H9 (cell line): Measurements from ENCODE around the gene UCK1. TPM values are rescaled to one million over a fixed set of nuclear protein-coding genes. Genes with fewer than 3 reads are reported as not detected.

Source experiments
- DNase-seq: peaks from one replicate; pipeline ENCODE4 v3.0.0-alpha.2; 2017
- H2AFZ ChIP-seq: one replicate; pipeline ENCODE4 v1.6.1; 2013; ENCODE audit warnings: mild to moderate bottlenecking, low read length, control low read depth, moderate library complexity
- H2AK5ac ChIP-seq: 2 replicates; pipeline ENCODE4 v1.6.1; 2013; ENCODE audit warnings: low read length, control low read depth, mixed read lengths; ENCODE audit not compliant: insufficient read length
- H2BK120ac ChIP-seq: one replicate; pipeline ENCODE4 v1.6.1; 2013; ENCODE audit warnings: low read depth, mild to moderate bottlenecking, low read length, control low read depth, inconsistent platforms; ENCODE audit not compliant: poor library complexity, severe bottlenecking
- H2BK12ac ChIP-seq: 2 replicates; pipeline ENCODE4 v1.6.1; 2013; ENCODE audit warnings: low read length, control low read depth, mixed read lengths, low read depth; ENCODE audit not compliant: insufficient read length
- H2BK15ac ChIP-seq: 2 replicates; pipeline ENCODE4 v1.6.1; 2013; ENCODE audit warnings: low read depth, low read length, control low read depth
- H2BK20ac ChIP-seq: one replicate; pipeline ENCODE4 v1.6.1; 2013; ENCODE audit warnings: low read depth, mild to moderate bottlenecking, low read length, control low read depth, inconsistent platforms; ENCODE audit not compliant: poor library complexity, severe bottlenecking
- H2BK5ac ChIP-seq: 2 replicates; pipeline ENCODE4 v1.6.1; 2013; ENCODE audit warnings: low read length, control low read depth, mixed read lengths; ENCODE audit not compliant: insufficient read length
- H3K14ac ChIP-seq: 2 replicates; pipeline ENCODE4 v1.6.1; 2013; ENCODE audit warnings: low read length, control low read depth; ENCODE audit not compliant: insufficient read depth
- H3K18ac ChIP-seq: 2 replicates; pipeline ENCODE4 v1.6.1; 2013; ENCODE audit warnings: low read depth, mild to moderate bottlenecking, mixed read lengths, low read length, control low read depth; ENCODE audit not compliant: insufficient read length
- H3K23ac ChIP-seq: 2 replicates; pipeline ENCODE4 v1.6.1; 2013; ENCODE audit warnings: low read length, control low read depth, mixed read lengths, low read depth; ENCODE audit not compliant: insufficient read length
- H3K23me2 ChIP-seq: 2 replicates; pipeline ENCODE4 v1.6.1; 2013; ENCODE audit warnings: low read depth, mild to moderate bottlenecking, mixed read lengths, low read length, control low read depth; ENCODE audit not compliant: insufficient read length, poor library complexity, severe bottlenecking
- H3K27ac ChIP-seq: 2 replicates; pipeline ENCODE4 v1.5.1; 2013; ENCODE audit warnings: low read length, control low read depth, mixed read lengths, low read depth; ENCODE audit not compliant: insufficient read length
- H3K27me3 ChIP-seq: 2 replicates; pipeline ENCODE4 v1.6.1; 2013; ENCODE audit warnings: low read length, control low read depth, inconsistent platforms; ENCODE audit not compliant: insufficient read depth
- H3K4ac ChIP-seq: 2 replicates; pipeline ENCODE4 v1.6.1; 2013; ENCODE audit warnings: low read depth, mild to moderate bottlenecking, control low read depth, inconsistent platforms, low read length, moderate library complexity
- H3K4me1 ChIP-seq: 2 replicates; pipeline ENCODE4 v1.6.1; 2013; ENCODE audit warnings: low read length, control low read depth, inconsistent platforms; ENCODE audit not compliant: insufficient read depth
- H3K4me2 ChIP-seq: 2 replicates; pipeline ENCODE4 v1.6.1; 2013; ENCODE audit warnings: low read length, control low read depth, mixed read lengths; ENCODE audit not compliant: insufficient read length, insufficient read depth
- H3K56ac ChIP-seq: 2 replicates; pipeline ENCODE4 v1.6.1; 2013; ENCODE audit warnings: low read depth, mild to moderate bottlenecking, mixed read lengths, low read length, control low read depth; ENCODE audit not compliant: insufficient read length
- H3K79me1 ChIP-seq: 2 replicates; pipeline ENCODE4 v1.6.1; 2013; ENCODE audit warnings: low read depth, mild to moderate bottlenecking, moderate library complexity, low read length, control low read depth, inconsistent platforms; ENCODE audit not compliant: insufficient read depth, poor library complexity, severe bottlenecking
- H3K79me2 ChIP-seq: 2 replicates; pipeline ENCODE4 v1.6.1; 2013; ENCODE audit warnings: low read length, control low read depth, inconsistent platforms; ENCODE audit not compliant: insufficient read depth
- H3K9ac ChIP-seq: 2 replicates; pipeline ENCODE4 v1.6.1; 2013; ENCODE audit warnings: low read length, control low read depth, mixed read lengths; ENCODE audit not compliant: insufficient read length; ENCODE audit errors: extremely low read depth
- H3K9me3 ChIP-seq: one replicate; pipeline ENCODE4 v1.6.1; 2013; ENCODE audit warnings: low read depth, low read length, inconsistent platforms; ENCODE audit not compliant: control insufficient read depth
- H3T11ph ChIP-seq: one replicate; pipeline ENCODE4 v1.6.1; 2013; ENCODE audit warnings: mild to moderate bottlenecking, low read length, control low read depth, inconsistent platforms
- H4K20me1 ChIP-seq: one replicate; pipeline ENCODE4 v1.6.1; 2013; ENCODE audit not compliant: control insufficient read depth, insufficient read length, insufficient read depth
- H4K5ac ChIP-seq: 2 replicates; pipeline ENCODE4 v1.6.1; 2013; ENCODE audit warnings: low read depth, mild to moderate bottlenecking, mixed read lengths, low read length, control low read depth; ENCODE audit not compliant: insufficient read length
- H4K8ac ChIP-seq: replicated peaks from 2 replicates; pipeline ENCODE4 v1.6.1; 2013; ENCODE audit warnings: low read length, control low read depth, mixed read lengths, low read depth; ENCODE audit not compliant: insufficient read length
- H4K91ac ChIP-seq: 2 replicates; pipeline ENCODE4 v1.6.1; 2013; ENCODE audit warnings: low read depth, mild to moderate bottlenecking, moderate library complexity, mixed read lengths, low read length, control low read depth; ENCODE audit not compliant: insufficient read length
- H3K27ac Mint-ChIP-seq, 3 experiments: 2 replicates in 2 of 3; 3 replicates in 1 of 3; pipeline ENCODE4 v1.8.0; 2020 to 2021; ENCODE audit warnings: mixed read lengths in 3 of 3, mild to moderate bottlenecking in 1 of 3, moderate library complexity in 1 of 3
- H3K27me3 Mint-ChIP-seq: 2 replicates; pipeline ENCODE4 v1.8.0; 2021; ENCODE audit warnings: low read depth, mild to moderate bottlenecking, moderate library complexity, mixed read lengths
- H3K36me3 Mint-ChIP-seq, 3 experiments: 2 replicates in 2 of 3; 3 replicates in 1 of 3; pipeline ENCODE4 v1.8.0; 2020 to 2021; ENCODE audit warnings: low read depth in 3 of 3, mixed read lengths in 3 of 3; ENCODE audit not compliant: insufficient read depth in 1 of 3
- H3K4me1 Mint-ChIP-seq, 2 experiments: 2 replicates each; pipeline ENCODE4 v1.8.0; 2020; ENCODE audit warnings: mixed read lengths in 2 of 2
- H3K4me3 Mint-ChIP-seq, 2 experiments: 2 replicates in 1 of 2; 3 replicates in 1 of 2; pipeline ENCODE4 v1.8.0; 2020 to 2021; ENCODE audit warnings: mild to moderate bottlenecking in 2 of 2, mixed read lengths in 2 of 2, moderate library complexity in 1 of 2
- H3K9me3 Mint-ChIP-seq, 2 experiments: 2 replicates in 1 of 2; 3 replicates in 1 of 2; pipeline ENCODE4 v1.8.0; 2020; ENCODE audit warnings: mild to moderate bottlenecking in 2 of 2, mixed read lengths in 2 of 2, moderate library complexity in 1 of 2
- CTCF ChIP-seq: fragments of 200-600 bp; sonication (generic); conservative IDR thresholded peaks from 3 replicates; pipeline ENCODE4 v1.8.0; 2021; ENCODE audit warnings: antibody characterized with exemption, mild to moderate bottlenecking
- WGBS: extraction: QIAGEN DNeasy Blood & Tissue Kit; methylation state at CpG from one replicate; pipeline ENCODE4 v1.1.7; 2013; ENCODE audit warnings: missing lambda C conversion rate, low lambda C conversion rate, mixed read lengths; ENCODE audit not compliant: insufficient read length; ENCODE audit errors: extremely low coverage; 5-methylcytosine and 5-hydroxymethylcytosine counted together
- total RNA-seq: library from RNA; stranded (reverse); gene quantifications from 2 replicates; pipeline ENCODE4 v1.2.1, GENCODE V29; 2021

UCK1 gene
- total RNA-seq, 1 experiment from 2014 or later = 54.2 TPM

GRCh38 chr9:131516930-131517329, 14.1 kb downstream of the UCK1 start:
- Mint-ChIP-seq H3K4me3 (no peak overlapping the region), H3K9me3 (no peaks in the 10 kb centered on the region), H3K27ac (no peak overlapping the region), H3K4me1 (no peaks in the 10 kb centered on the region), H3K27me3 (no peaks in the 10 kb centered on the region), H3K36me3 (peaks cover 43 to 74% (median 46%) of the 10 kb centered on the region in 3 experiments; a peak in 6 of 7 replicates)
- H2BK15ac ChIP-seq = no peak overlapping the region
- no peak overlapping the region for H2BK120ac ChIP-seq
- no peak overlapping the region for H2AK5ac ChIP-seq
- H3K18ac ChIP-seq = no peak overlapping the region
- H3K23ac ChIP-seq = no peak overlapping the region
- no peak overlapping the region for H3K56ac ChIP-seq
- H3K79me2 ChIP-seq = no peaks in the 10 kb centered on the region
- no peak overlapping the region for H3K4me2 ChIP-seq
- H4K5ac ChIP-seq = no peak overlapping the region
- no peaks in the 10 kb centered on the region for H3K4me1 ChIP-seq
- H2AFZ ChIP-seq = no peak overlapping the region
- no peaks in the 10 kb centered on the region for H3K79me1 ChIP-seq
- no peak overlapping the region for H3K27ac ChIP-seq
- H3K27me3 ChIP-seq = no peaks in the 10 kb centered on the region
- H3K23me2 ChIP-seq = no peaks in the 10 kb centered on the region
- H3K9ac ChIP-seq = no peak overlapping the region
- H3T11ph ChIP-seq = no peak overlapping the region
- no peak for DNase-seq
- H3K9me3 ChIP-seq = no peaks in the 10 kb centered on the region
- no peak overlapping the region for H4K91ac ChIP-seq
- no CpG with 5 or more reads among the region's 9 CpGs for WGBS
- no peak for TF ChIP-seq CTCF
- no peak overlapping the region for H3K4ac ChIP-seq
- H4K20me1 ChIP-seq = no peaks in the 10 kb centered on the region
- H2BK5ac ChIP-seq = no peak overlapping the region
- H2BK12ac ChIP-seq = no peak overlapping the region
- no peak overlapping the region for H3K14ac ChIP-seq
- no peak overlapping the region for H2BK20ac ChIP-seq
- H4K8ac ChIP-seq = no peak overlapping the region
